HEK293 (cell line): ENCODE results near the gene TBC1D12.

Experiments
- KLF9 ChIP-seq: fragments of 450-650 bp; formaldehyde crosslinking; IDR thresholded peaks from 2 replicates; pipeline ENCODE4 v1.5.1; 2016; ENCODE audit warnings: missing biosample characterization, missing genetic modification characterization, low read depth
- SCRT1 ChIP-seq: fragments of 450-650 bp; formaldehyde crosslinking; IDR thresholded peaks from 2 replicates; pipeline ENCODE4 v1.5.1; 2016; ENCODE audit warnings: missing biosample characterization, missing genetic modification characterization, borderline replicate concordance
- SP2 ChIP-seq: fragments of 450-650 bp; formaldehyde crosslinking; IDR thresholded peaks from 2 replicates; pipeline ENCODE4 v1.5.1; 2016; ENCODE audit warnings: missing biosample characterization, missing genetic modification characterization
- TSHZ1 ChIP-seq: fragments of 450-650 bp; formaldehyde crosslinking; IDR thresholded peaks from 2 replicates; pipeline ENCODE4 v1.5.1; 2016; ENCODE audit warnings: missing biosample characterization, missing genetic modification characterization, borderline replicate concordance
- WT1 ChIP-seq: fragments of 450-650 bp; formaldehyde crosslinking; IDR thresholded peaks from 2 replicates; pipeline ENCODE4 v1.5.1; 2016; ENCODE audit warnings: missing biosample characterization, missing genetic modification characterization
- YY1 ChIP-seq: fragments of 450-650 bp; formaldehyde crosslinking; IDR thresholded peaks from 2 replicates; pipeline ENCODE4 v1.5.1; 2018; ENCODE audit warnings: missing biosample characterization, missing genetic modification characterization
- ZBTB1 ChIP-seq: fragments of 450-650 bp; formaldehyde crosslinking; IDR thresholded peaks from 2 replicates; pipeline ENCODE4 v1.5.1; 2016; ENCODE audit warnings: missing biosample characterization, missing genetic modification characterization
- ZBTB17 ChIP-seq: fragments of 450-650 bp; formaldehyde crosslinking; IDR thresholded peaks from 2 replicates; pipeline ENCODE4 v1.5.1; 2016; ENCODE audit warnings: missing biosample characterization, missing genetic modification characterization
- ZBTB26 ChIP-seq: fragments of 450-650 bp; formaldehyde crosslinking; optimal IDR thresholded peaks from 2 replicates; pipeline ENCODE3; 2016; ENCODE audit warnings: missing biosample characterization, mild to moderate bottlenecking, missing genetic modification characterization
- ZEB2 ChIP-seq: fragments of 450-650 bp; formaldehyde crosslinking; IDR thresholded peaks from 2 replicates; pipeline ENCODE4 v1.5.1; 2016; ENCODE audit warnings: missing biosample characterization, missing genetic modification characterization
- ZFP37 ChIP-seq: fragments of 450-650 bp; formaldehyde crosslinking; IDR thresholded peaks from 2 replicates; pipeline ENCODE4 v1.5.1; 2016; ENCODE audit warnings: missing biosample characterization, missing genetic modification characterization
- ZNF132 ChIP-seq: fragments of 450-650 bp; formaldehyde crosslinking; IDR thresholded peaks from 2 replicates; pipeline ENCODE4 v1.5.1; 2017; ENCODE audit warnings: missing biosample characterization, missing genetic modification characterization, borderline replicate concordance
- ZNF146 ChIP-seq: fragments of 450-650 bp; formaldehyde crosslinking; IDR thresholded peaks from 2 replicates; pipeline ENCODE4 v1.5.1; 2016; ENCODE audit warnings: missing biosample characterization, missing genetic modification characterization
- ZNF23 ChIP-seq: fragments of 450-650 bp; formaldehyde crosslinking; IDR thresholded peaks from 2 replicates; pipeline ENCODE4 v1.5.1; 2016; ENCODE audit warnings: missing biosample characterization, missing genetic modification characterization, borderline replicate concordance
- ZNF239 ChIP-seq: fragments of 450-650 bp; formaldehyde crosslinking; IDR thresholded peaks from 2 replicates; pipeline ENCODE4 v1.5.1; 2016; ENCODE audit warnings: missing biosample characterization, missing genetic modification characterization
- ZNF24 ChIP-seq: fragments of 450-650 bp; formaldehyde crosslinking; IDR thresholded peaks from 2 replicates; pipeline ENCODE4 v1.5.1; 2016; ENCODE audit warnings: missing biosample characterization, missing genetic modification characterization
- ZNF335 ChIP-seq: fragments of 450-650 bp; formaldehyde crosslinking; conservative IDR thresholded peaks from 2 replicates; pipeline ENCODE4 v1.5.1; 2016; ENCODE audit warnings: missing biosample characterization, missing genetic modification characterization
- ZNF394 ChIP-seq: fragments of 450-650 bp; formaldehyde crosslinking; IDR thresholded peaks from 2 replicates; pipeline ENCODE4 v1.5.1; 2016; ENCODE audit warnings: missing biosample characterization, missing genetic modification characterization, mild to moderate bottlenecking, moderate library complexity, borderline replicate concordance
- ZNF521 ChIP-seq: fragments of 450-650 bp; formaldehyde crosslinking; IDR thresholded peaks from 2 replicates; pipeline ENCODE4 v1.5.1; 2017; ENCODE audit warnings: missing biosample characterization, mild to moderate bottlenecking, missing genetic modification characterization
- ZNF544 ChIP-seq: fragments of 450-650 bp; formaldehyde crosslinking; IDR thresholded peaks from 2 replicates; pipeline ENCODE4 v1.5.0; 2017; ENCODE audit warnings: missing biosample characterization, missing genetic modification characterization
- ZNF558 ChIP-seq: fragments of 450-650 bp; formaldehyde crosslinking; IDR thresholded peaks from 2 replicates; pipeline ENCODE4 v1.5.1; 2016; ENCODE audit warnings: missing biosample characterization, missing genetic modification characterization
- ZNF571 ChIP-seq: fragments of 450-650 bp; formaldehyde crosslinking; IDR thresholded peaks from 2 replicates; pipeline ENCODE4 v1.5.0; 2017; ENCODE audit warnings: missing biosample characterization, missing genetic modification characterization
- ZNF585B ChIP-seq: fragments of 450-650 bp; formaldehyde crosslinking; IDR thresholded peaks from 2 replicates; pipeline ENCODE4 v1.5.1; 2016; ENCODE audit warnings: missing biosample characterization, missing genetic modification characterization
- ZNF600 ChIP-seq: fragments of 450-650 bp; formaldehyde crosslinking; IDR thresholded peaks from 2 replicates; pipeline ENCODE4 v1.5.1; 2016; ENCODE audit warnings: missing biosample characterization, missing genetic modification characterization
- ZNF610 ChIP-seq: fragments of 450-650 bp; formaldehyde crosslinking; IDR thresholded peaks from 2 replicates; pipeline ENCODE4 v1.5.1; 2016; ENCODE audit warnings: missing biosample characterization, missing genetic modification characterization, borderline replicate concordance
- ZNF623 ChIP-seq: fragments of 450-650 bp; formaldehyde crosslinking; IDR thresholded peaks from 2 replicates; pipeline ENCODE4 v1.5.1; 2016; ENCODE audit warnings: missing biosample characterization, missing genetic modification characterization
- ZNF639 ChIP-seq: fragments of 450-650 bp; formaldehyde crosslinking; IDR thresholded peaks from 2 replicates; pipeline ENCODE4 v1.5.1; 2016; ENCODE audit warnings: missing biosample characterization, missing genetic modification characterization
- ZNF660 ChIP-seq: fragments of 450-650 bp; IDR thresholded peaks from 2 replicates; pipeline ENCODE4 v1.5.1; 2018; ENCODE audit warnings: missing biosample characterization, mild to moderate bottlenecking, missing genetic modification characterization
- ZNF76 ChIP-seq: fragments of 450-650 bp; formaldehyde crosslinking; IDR thresholded peaks from 2 replicates; pipeline ENCODE4; 2016; ENCODE audit warnings: low read depth, missing biosample characterization, missing genetic modification characterization, borderline replicate concordance
- ZNF768 ChIP-seq: fragments of 450-650 bp; formaldehyde crosslinking; IDR thresholded peaks from 2 replicates; pipeline ENCODE4 v1.5.1; 2018; ENCODE audit warnings: missing biosample characterization, mild to moderate bottlenecking, missing genetic modification characterization
- ZNF837 ChIP-seq: fragments of 450-650 bp; formaldehyde crosslinking; IDR thresholded peaks from 2 replicates; pipeline ENCODE4 v1.5.1; 2016; ENCODE audit warnings: missing biosample characterization, missing genetic modification characterization
- TF ChIP-seq, protein P1 (sequence below): sonication (generic); formaldehyde crosslinking; IDR thresholded peaks from 2 replicates; pipeline ENCODE4 v1.8.1; 2022; ENCODE audit warnings: mild to moderate bottlenecking, moderate library complexity, missing genetic modification reagents
- TF ChIP-seq, protein P2 (sequence below): fragments of 450-650 bp; formaldehyde crosslinking; IDR thresholded peaks from 2 replicates; pipeline ENCODE4 v1.5.1; 2017; ENCODE audit warnings: missing biosample characterization, missing genetic modification characterization

Gene TBC1D12

GRCh38 chr10:94358480-94358879 is 43.9 kb upstream of the TBC1D12 start (continued):
- TF ChIP-seq TSHZ1 (tag by site-specific recombination): peak; percentile 62; the same call in 1 of the 2 replicates
- TF ChIP-seq ZNF146 (tag by site-specific recombination): no peak
- TF ChIP-seq ZNF24 (tag by site-specific recombination): peak; percentile 83
- TF ChIP-seq, protein P1, sequence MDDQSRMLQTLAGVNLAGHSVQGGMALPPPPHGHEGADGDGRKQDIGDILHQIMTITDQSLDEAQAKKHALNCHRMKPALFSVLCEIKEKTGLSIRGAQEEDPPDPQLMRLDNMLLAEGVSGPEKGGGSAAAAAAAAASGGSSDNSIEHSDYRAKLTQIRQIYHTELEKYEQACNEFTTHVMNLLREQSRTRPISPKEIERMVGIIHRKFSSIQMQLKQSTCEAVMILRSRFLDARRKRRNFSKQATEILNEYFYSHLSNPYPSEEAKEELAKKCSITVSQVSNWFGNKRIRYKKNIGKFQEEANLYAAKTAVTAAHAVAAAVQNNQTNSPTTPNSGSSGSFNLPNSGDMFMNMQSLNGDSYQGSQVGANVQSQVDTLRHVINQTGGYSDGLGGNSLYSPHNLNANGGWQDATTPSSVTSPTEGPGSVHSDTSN (CRISPR knock-in tag): no peak
- TF ChIP-seq ZNF132: no peak
- TF ChIP-seq ZNF23: no peak
- TF ChIP-seq ZNF585B (tag by site-specific recombination): no peak
- TF ChIP-seq ZBTB1 (tag by site-specific recombination): peak; percentile 47; the same call in 1 of the 2 replicates
- no peak for TF ChIP-seq ZNF76 (tag by site-specific recombination)
- no peak for TF ChIP-seq SCRT1
- peak; percentile 100 for TF ChIP-seq ZNF600
- TF ChIP-seq WT1 (tag by site-specific recombination): peak; percentile 67
- TF ChIP-seq ZFP37 (tag by site-specific recombination): peak; percentile 60; the same call in 1 of the 2 replicates
- no peak; the same call in 1 of the 2 replicates for TF ChIP-seq ZNF558 (tag by site-specific recombination)
- no peak for TF ChIP-seq ZNF239 (tag by site-specific recombination)
- TF ChIP-seq, protein P2, sequence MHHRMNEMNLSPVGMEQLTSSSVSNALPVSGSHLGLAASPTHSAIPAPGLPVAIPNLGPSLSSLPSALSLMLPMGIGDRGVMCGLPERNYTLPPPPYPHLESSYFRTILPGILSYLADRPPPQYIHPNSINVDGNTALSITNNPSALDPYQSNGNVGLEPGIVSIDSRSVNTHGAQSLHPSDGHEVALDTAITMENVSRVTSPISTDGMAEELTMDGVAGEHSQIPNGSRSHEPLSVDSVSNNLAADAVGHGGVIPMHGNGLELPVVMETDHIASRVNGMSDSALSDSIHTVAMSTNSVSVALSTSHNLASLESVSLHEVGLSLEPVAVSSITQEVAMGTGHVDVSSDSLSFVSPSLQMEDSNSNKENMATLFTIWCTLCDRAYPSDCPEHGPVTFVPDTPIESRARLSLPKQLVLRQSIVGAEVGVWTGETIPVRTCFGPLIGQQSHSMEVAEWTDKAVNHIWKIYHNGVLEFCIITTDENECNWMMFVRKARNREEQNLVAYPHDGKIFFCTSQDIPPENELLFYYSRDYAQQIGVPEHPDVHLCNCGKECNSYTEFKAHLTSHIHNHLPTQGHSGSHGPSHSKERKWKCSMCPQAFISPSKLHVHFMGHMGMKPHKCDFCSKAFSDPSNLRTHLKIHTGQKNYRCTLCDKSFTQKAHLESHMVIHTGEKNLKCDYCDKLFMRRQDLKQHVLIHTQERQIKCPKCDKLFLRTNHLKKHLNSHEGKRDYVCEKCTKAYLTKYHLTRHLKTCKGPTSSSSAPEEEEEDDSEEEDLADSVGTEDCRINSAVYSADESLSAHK (tag by site-specific recombination): no peak
- TF ChIP-seq ZNF335 (tag by site-specific recombination): no peak
- peak; percentile 81 for TF ChIP-seq ZNF394 (tag by site-specific recombination)
- TF ChIP-seq KLF9 (tag by site-specific recombination): no peak
- 0 out of 2 replicates have a peak, but pooled peaks have one; percentile 12 for TF ChIP-seq SP2
- no peak for TF ChIP-seq ZNF610 (tag by site-specific recombination)
- TF ChIP-seq YY1: no peak
- no peak for TF ChIP-seq ZNF660
- TF ChIP-seq ZNF768 (tag by site-specific recombination): no peak
- no peak for TF ChIP-seq ZNF544 (tag by site-specific recombination)
- TF ChIP-seq ZBTB26 (tag by site-specific recombination): no peak
- peak; percentile 95 for TF ChIP-seq ZEB2 (tag by site-specific recombination)
- peak; percentile 82 for TF ChIP-seq ZBTB17 (tag by site-specific recombination)
- no peak for TF ChIP-seq ZNF837 (tag by site-specific recombination)
- TF ChIP-seq ZNF623 (tag by site-specific recombination): no peak
- TF ChIP-seq ZNF571 (tag by site-specific recombination): no peak
- peak; percentile 85; the same call in 1 of the 2 replicates for TF ChIP-seq ZNF639 (tag by site-specific recombination)
- TF ChIP-seq ZNF521: no peak
